ENCODE results near the gene DHX15.

Gene DHX15

GRCh38 chr4:24624381-24624780 is 40.0 kb upstream of the DHX15 start:
- DNase-seq: no peak
- Histone ChIP-seq H2BK15ac (ENCODE audit: low read depth, poor library complexity, severe bottlenecking) (no peak overlapping the region), H3K14ac (ENCODE audit: low read length in 2 of 2) (no peak overlapping the region), H3K9me3 (ENCODE audit: control insufficient read depth, low read length) (peaks cover 15% of the 10 kb centered on the region), H2BK12ac (ENCODE audit: low read length in 2 of 2) (no peak overlapping the region), H2BK5ac (ENCODE audit: low read depth, low read length, poor library complexity, severe bottlenecking) (no peak overlapping the region), H3K27ac (ENCODE audit: low read length, poor library complexity, severe bottlenecking) (no peak overlapping the region), H3K18ac (ENCODE audit: low read depth in 1 of 2, low read length in 2 of 2) (no peak overlapping the region), H3K4me2 (ENCODE audit: low read length, poor library complexity, severe bottlenecking) (no peak overlapping the region), H2AK5ac (ENCODE audit: low read length, severe bottlenecking) (no peak overlapping the region), H2BK120ac (ENCODE audit: low read depth, low read length) (no peak overlapping the region), H3K4me3 (ENCODE audit: insufficient read depth in 1 of 2, low read depth in 1 of 2, low read length in 2 of 2) (no peak overlapping the region), H3K23ac (ENCODE audit: low read length in 2 of 2) (no peak overlapping the region), H3K27me3 (ENCODE audit: control insufficient read depth in 1 of 2, insufficient read depth in 1 of 2, low read length in 2 of 2) (no peaks in the 10 kb centered on the region), H3K4ac (ENCODE audit: low read depth in 1 of 2, low read length in 2 of 2) (no peak overlapping the region), H3K79me1 (replicated peaks; ENCODE audit: low read length, poor library complexity, severe bottlenecking) (no peaks in the 10 kb centered on the region), H4K91ac (ENCODE audit: low read length) (no peak overlapping the region), H3K9ac (ENCODE audit: low read length) (no peak overlapping the region), H3K4me1 (ENCODE audit: control insufficient read depth, insufficient read depth, low read depth, low read length) (no peaks in the 10 kb centered on the region), H3K36me3 (ENCODE audit: control insufficient read depth in 1 of 2, insufficient read depth in 2 of 2, low read depth in 1 of 2, low read length in 2 of 2) (no peaks in the 10 kb centered on the region), H4K8ac (ENCODE audit: low read length) (no peak overlapping the region), H2AFZ (ENCODE audit: low read depth, low read length) (no peak overlapping the region)
- whole genome bisulfite sequencing: 90% methylated on average over 1 of the region's 1 CpG

GRCh38 chr4:24622146-24622834 is 37.9 kb upstream of the DHX15 start:
- Histone ChIP-seq H3K4me3 (ENCODE audit: insufficient read depth in 1 of 2, low read depth in 1 of 2, low read length in 2 of 2) (no peak overlapping the region), H2BK12ac (ENCODE audit: low read length in 2 of 2) (no peak overlapping the region), H4K91ac (ENCODE audit: low read length) (no peak overlapping the region), H3K18ac (ENCODE audit: low read depth in 1 of 2, low read length in 2 of 2) (no peak overlapping the region), H3K4me1 (ENCODE audit: control insufficient read depth, insufficient read depth, low read depth, low read length) (no peaks in the 10 kb centered on the region), H2BK120ac (ENCODE audit: low read depth, low read length) (no peak overlapping the region), H3K9ac (ENCODE audit: low read length) (no peak overlapping the region), H3K79me1 (replicated peaks; ENCODE audit: low read length, poor library complexity, severe bottlenecking) (no peaks in the 10 kb centered on the region), H4K8ac (ENCODE audit: low read length) (no peak overlapping the region), H3K4ac (ENCODE audit: low read depth in 1 of 2, low read length in 2 of 2) (no peak overlapping the region), H3K23ac (ENCODE audit: low read length in 2 of 2) (no peak overlapping the region), H3K27ac (ENCODE audit: low read length, poor library complexity, severe bottlenecking) (no peak overlapping the region), H2BK15ac (ENCODE audit: low read depth, poor library complexity, severe bottlenecking) (no peak overlapping the region), H3K27me3 (ENCODE audit: control insufficient read depth in 1 of 2, insufficient read depth in 1 of 2, low read length in 2 of 2) (no peaks in the 10 kb centered on the region), H3K9me3 (ENCODE audit: control insufficient read depth, low read length) (peaks cover 15% of the 10 kb centered on the region), H2AFZ (ENCODE audit: low read depth, low read length) (no peak overlapping the region), H2BK5ac (ENCODE audit: low read depth, low read length, poor library complexity, severe bottlenecking) (no peak overlapping the region), H3K14ac (ENCODE audit: low read length in 2 of 2) (no peak overlapping the region), H3K36me3 (ENCODE audit: control insufficient read depth in 1 of 2, insufficient read depth in 2 of 2, low read depth in 1 of 2, low read length in 2 of 2) (no peaks in the 10 kb centered on the region), H3K4me2 (ENCODE audit: low read length, poor library complexity, severe bottlenecking) (no peak overlapping the region), H2AK5ac (ENCODE audit: low read length, severe bottlenecking) (no peak overlapping the region)
- no peak for DNase-seq
- WGBS: 59% methylated on average over 3 of the region's 3 CpGs

- H2AK5ac ChIP-seq (ENCODE audit: low read length, severe bottlenecking): no peak overlapping the region
Measured at GRCh38 chr4:24615977-24616376, 31.6 kb upstream of the DHX15 start.

DNA sequence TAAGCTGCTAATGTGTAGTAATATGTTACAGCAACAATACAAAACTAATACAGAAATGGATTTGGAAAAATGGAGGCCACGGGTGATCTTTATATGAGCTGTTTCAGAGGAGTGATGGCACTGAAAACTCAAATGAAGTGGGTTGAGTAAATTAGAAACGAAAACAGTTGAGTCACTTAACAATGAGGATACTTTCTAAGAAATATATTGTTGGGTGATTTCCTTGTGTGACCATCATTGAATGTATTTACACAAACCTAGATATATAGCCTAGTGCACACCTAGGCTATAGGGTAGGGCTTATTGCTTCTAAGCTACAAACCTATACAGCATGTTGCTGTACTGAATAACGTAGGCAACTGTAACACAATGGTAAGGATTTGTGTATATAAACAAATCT is 30.5 kb upstream of the DHX15 start:
- Histone ChIP-seq H2AFZ (ENCODE audit: low read depth, low read length) (no peak overlapping the region), H3K14ac (ENCODE audit: low read length in 2 of 2) (no peak overlapping the region), H2BK120ac (ENCODE audit: low read depth, low read length) (no peak overlapping the region), H3K18ac (ENCODE audit: low read depth in 1 of 2, low read length in 2 of 2) (no peak overlapping the region), H2BK5ac (ENCODE audit: low read depth, low read length, poor library complexity, severe bottlenecking) (no peak overlapping the region), H3K9ac (ENCODE audit: low read length) (no peak overlapping the region), H3K4ac (ENCODE audit: low read depth in 1 of 2, low read length in 2 of 2) (no peak overlapping the region), H3K4me1 (ENCODE audit: control insufficient read depth, insufficient read depth, low read depth, low read length) (no peaks in the 10 kb centered on the region), H3K4me2 (ENCODE audit: low read length, poor library complexity, severe bottlenecking) (no peak overlapping the region), H3K4me3 (ENCODE audit: insufficient read depth in 1 of 2, low read depth in 1 of 2, low read length in 2 of 2) (no peak overlapping the region), H3K27ac (ENCODE audit: low read length, poor library complexity, severe bottlenecking) (no peak overlapping the region), H4K8ac (ENCODE audit: low read length) (no peak overlapping the region), H3K9me3 (ENCODE audit: control insufficient read depth, low read length) (peaks cover 2% of the 10 kb centered on the region), H3K27me3 (ENCODE audit: control insufficient read depth in 1 of 2, insufficient read depth in 1 of 2, low read length in 2 of 2) (no peaks in the 10 kb centered on the region), H2AK5ac (ENCODE audit: low read length, severe bottlenecking) (no peak overlapping the region), H3K79me1 (replicated peaks; ENCODE audit: low read length, poor library complexity, severe bottlenecking) (no peaks in the 10 kb centered on the region), H3K23ac (ENCODE audit: low read length in 2 of 2) (no peak overlapping the region), H3K36me3 (ENCODE audit: control insufficient read depth in 1 of 2, insufficient read depth in 2 of 2, low read depth in 1 of 2, low read length in 2 of 2) (no peaks in the 10 kb centered on the region), H4K91ac (ENCODE audit: low read length) (no peak overlapping the region), H2BK15ac (ENCODE audit: low read depth, poor library complexity, severe bottlenecking) (no peak overlapping the region), H2BK12ac (ENCODE audit: low read length in 2 of 2) (no peak overlapping the region)
- 63% methylated on average over 1 of the region's 3 CpGs for WGBS
- no peak for DNase-seq

More at GRCh38 chr4:24615977-24616376, 31.6 kb upstream of the DHX15 start:
- H3K18ac ChIP-seq (ENCODE audit: low read depth in 1 of 2, low read length in 2 of 2): no peak overlapping the region
- no peaks in the 10 kb centered on the region for H3K4me1 ChIP-seq (ENCODE audit: control insufficient read depth, insufficient read depth, low read depth, low read length)
- H2BK12ac ChIP-seq (ENCODE audit: low read length in 2 of 2): no peak overlapping the region
- WGBS: 94% methylated on average over 2 of the region's 2 CpGs
- no peak overlapping the region for H4K8ac ChIP-seq (ENCODE audit: low read length)
- no peak overlapping the region for H3K4me2 ChIP-seq (ENCODE audit: low read length, poor library complexity, severe bottlenecking)
- H3K27ac ChIP-seq (ENCODE audit: low read length, poor library complexity, severe bottlenecking): no peak overlapping the region
- H3K36me3 ChIP-seq (ENCODE audit: control insufficient read depth in 1 of 2, insufficient read depth in 2 of 2, low read depth in 1 of 2, low read length in 2 of 2): no peaks in the 10 kb centered on the region
- H3K4ac ChIP-seq (ENCODE audit: low read depth in 1 of 2, low read length in 2 of 2): no peak overlapping the region
- H2BK15ac ChIP-seq (ENCODE audit: low read depth, poor library complexity, severe bottlenecking): no peak overlapping the region
- no peak overlapping the region for H4K91ac ChIP-seq (ENCODE audit: low read length)
- no peak overlapping the region for H3K23ac ChIP-seq (ENCODE audit: low read length in 2 of 2)
- H2BK120ac ChIP-seq (ENCODE audit: low read depth, low read length): no peak overlapping the region
- H2BK5ac ChIP-seq (ENCODE audit: low read depth, low read length, poor library complexity, severe bottlenecking): no peak overlapping the region
- no peak overlapping the region for H3K14ac ChIP-seq (ENCODE audit: low read length in 2 of 2)
- H2AFZ ChIP-seq (ENCODE audit: low read depth, low read length): no peak overlapping the region
- no peaks in the 10 kb centered on the region for H3K27me3 ChIP-seq (ENCODE audit: control insufficient read depth in 1 of 2, insufficient read depth in 1 of 2, low read length in 2 of 2)
- H3K9ac ChIP-seq (ENCODE audit: low read length): no peak overlapping the region
- no peaks in the 10 kb centered on the region for H3K79me1 ChIP-seq (replicated peaks; ENCODE audit: low read length, poor library complexity, severe bottlenecking)
- no peak overlapping the region for H3K4me3 ChIP-seq (ENCODE audit: insufficient read depth in 1 of 2, low read depth in 1 of 2, low read length in 2 of 2)
- H3K9me3 ChIP-seq (ENCODE audit: control insufficient read depth, low read length): peaks cover 12% of the 10 kb centered on the region
- DNase-seq: no peak
